Karpas-422 (cell line): ENCODE measurements around the gene SEMA4C. TPM values are rescaled to one million over a fixed set of nuclear protein-coding genes. Genes with fewer than 3 reads are reported as not detected.

Experiments used
- DNase-seq: peaks from one replicate; pipeline ENCODE4 v3.0.0-alpha.2; 2015
- H2AFZ ChIP-seq: fragments of 200-600 bp; sonication (generic); 2 replicates; pipeline ENCODE4 v1.6.1; 2014; ENCODE audit warnings: antibody characterized with exemption, low read length, mixed read lengths
- H3K27ac ChIP-seq: fragments of 200-600 bp; sonication (generic); 2 replicates; pipeline ENCODE4 v1.5.1; 2014; ENCODE audit warnings: mild to moderate bottlenecking, low read length, moderate library complexity
- H3K27me3 ChIP-seq: fragments of 200-600 bp; sonication (generic); 2 replicates; pipeline ENCODE4 v1.6.1; 2014; ENCODE audit warnings: low read length, mixed read lengths
- H3K36me3 ChIP-seq: fragments of 200-600 bp; sonication (generic); 2 replicates; pipeline ENCODE4 v1.6.1; 2014; ENCODE audit warnings: low read length, mixed read lengths; ENCODE audit not compliant: insufficient read depth
- H3K4me1 ChIP-seq: fragments of 200-600 bp; sonication (generic); 2 replicates; pipeline ENCODE4 v1.6.1; 2014; ENCODE audit warnings: mild to moderate bottlenecking, low read length, mixed read lengths
- H3K4me2 ChIP-seq: fragments of 200-600 bp; sonication (generic); 2 replicates; pipeline ENCODE4 v1.6.1; 2014; ENCODE audit warnings: low read length, low read depth, mild to moderate bottlenecking; ENCODE audit not compliant: poor library complexity, severe bottlenecking
- H3K4me3 ChIP-seq: fragments of 200-600 bp; sonication (generic); 2 replicates; pipeline ENCODE4 v1.5.1; 2014; ENCODE audit warnings: mild to moderate bottlenecking, antibody characterized with exemption, low read length, mixed read lengths
- H3K79me2 ChIP-seq: fragments of 200-600 bp; sonication (generic); 2 replicates; pipeline ENCODE4 v1.6.1; 2014; ENCODE audit warnings: mild to moderate bottlenecking, low read length, mixed read lengths
- H3K9ac ChIP-seq: fragments of 200-600 bp; sonication (generic); 2 replicates; pipeline ENCODE4 v1.6.0; 2014; ENCODE audit warnings: low read length
- H3K9me2 ChIP-seq: fragments of 200-600 bp; sonication (generic), shearing (Covaris generic); replicated peaks from 2 replicates; pipeline ENCODE4 v1.6.0; 2014; ENCODE audit warnings: mild to moderate bottlenecking, low read length, moderate library complexity; ENCODE audit not compliant: insufficient read depth
- H3K9me3 ChIP-seq: fragments of 300-700, 200-600 bp; sonication (generic); 2 replicates; pipeline ENCODE4 v1.6.1; 2014; ENCODE audit warnings: low read length, mixed read lengths
- H4K20me1 ChIP-seq: fragments of 200-600 bp; sonication (generic); 2 replicates; pipeline ENCODE4 v1.6.1; 2014; ENCODE audit warnings: mild to moderate bottlenecking, antibody characterized with exemption, low read length, low read depth; ENCODE audit not compliant: insufficient read depth
- total RNA-seq: library from RNA; depleted of rRNA; stranded (reverse); fragments of >200 nt; shearing (Covaris generic); gene quantifications from 2 replicates; pipeline ENCODE4 v1.2.3, GENCODE V29; 2014; ENCODE audit warnings: low replicate concordance

SEMA4C gene
- total RNA-seq, 1 experiment from 2014 or later, result 2.5 TPM

GRCh38 chr2:96885432-96886347 lies 15.8 kb upstream of the SEMA4C start:
- H3K27me3 ChIP-seq, result no peaks in the 10 kb centered on the region
- H3K79me2 ChIP-seq, result no peaks in the 10 kb centered on the region
- DNase-seq, result no peak
- no peak overlapping the region for H3K4me3 ChIP-seq
- no peaks in the 10 kb centered on the region for H3K9me2 ChIP-seq
- no peak overlapping the region for H3K4me2 ChIP-seq
- no peak overlapping the region for H3K9ac ChIP-seq
- H3K4me1 ChIP-seq, result no peaks in the 10 kb centered on the region
- H3K36me3 ChIP-seq, result no peaks in the 10 kb centered on the region
- no peaks in the 10 kb centered on the region for H3K9me3 ChIP-seq
- H4K20me1 ChIP-seq, result no peaks in the 10 kb centered on the region
- H2AFZ ChIP-seq, result no peak overlapping the region
- no peak overlapping the region for H3K27ac ChIP-seq

DNA sequence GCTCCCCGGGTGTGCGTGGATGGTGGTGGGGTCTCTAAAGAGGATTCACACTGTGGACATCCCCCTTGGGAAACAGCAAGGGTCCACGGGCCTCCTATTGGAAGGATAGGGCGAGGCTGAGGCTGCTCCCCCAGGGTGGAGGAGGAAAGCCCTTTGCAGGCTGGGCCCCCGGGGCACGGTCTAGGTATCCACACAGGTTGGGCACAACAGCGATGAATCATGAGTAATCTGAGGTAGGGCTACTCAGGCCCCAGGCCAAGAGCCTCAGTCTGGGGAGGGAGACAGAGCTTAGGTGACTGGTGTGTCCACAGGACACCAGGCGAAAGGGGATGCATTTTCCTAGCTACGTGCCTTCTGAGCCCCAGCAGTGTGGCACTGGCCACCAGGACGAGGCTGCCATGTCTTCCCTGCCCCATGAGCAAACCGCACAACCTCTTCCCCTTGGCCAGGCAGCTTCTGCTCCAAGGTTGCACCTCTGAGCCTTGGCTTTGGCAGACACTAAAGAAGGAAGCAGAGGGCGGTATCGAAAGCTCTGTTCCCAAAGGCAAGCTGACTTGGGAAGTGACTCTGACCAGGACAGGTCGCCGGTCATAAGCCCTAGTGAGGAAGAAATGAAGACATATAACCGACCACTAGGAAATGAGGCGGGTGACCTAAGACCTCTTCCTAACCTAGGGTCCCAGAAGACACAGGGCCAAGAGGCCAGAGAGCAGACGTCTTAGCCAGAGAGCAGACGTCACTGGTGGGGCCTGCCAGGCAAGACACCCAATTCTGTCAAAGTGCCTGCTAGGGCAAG lies 14.6 kb upstream of the SEMA4C start:
- Histone ChIP-seq H3K79me2 (no peaks in the 10 kb centered on the region), H3K4me2 (no peak overlapping the region), H3K4me3 (no peak overlapping the region), H3K9me2 (no peaks in the 10 kb centered on the region), H3K9ac (no peak overlapping the region), H3K4me1 (no peaks in the 10 kb centered on the region), H4K20me1 (no peaks in the 10 kb centered on the region), H3K27ac (no peak overlapping the region), H2AFZ (no peak overlapping the region), H3K27me3 (no peaks in the 10 kb centered on the region), H3K9me3 (no peaks in the 10 kb centered on the region), H3K36me3 (no peaks in the 10 kb centered on the region)
- DNase-seq, result no peak

- Histone ChIP-seq H3K27ac (no peak overlapping the region), H3K9me2 (no peaks in the 10 kb centered on the region), H3K4me3 (no peak overlapping the region), H3K4me1 (no peaks in the 10 kb centered on the region), H2AFZ (no peak overlapping the region), H3K4me2 (no peak overlapping the region), H3K9ac (no peak overlapping the region), H4K20me1 (no peaks in the 10 kb centered on the region), H3K27me3 (no peaks in the 10 kb centered on the region), H3K9me3 (no peaks in the 10 kb centered on the region), H3K36me3 (no peaks in the 10 kb centered on the region), H3K79me2 (no peaks in the 10 kb centered on the region)
- DNase-seq, result no peak
Measured at GRCh38 chr2:96883306-96883705, 13.4 kb upstream of the SEMA4C start.

- H3K9ac ChIP-seq, result no peak overlapping the region
- H3K27me3 ChIP-seq, result no peaks in the 10 kb centered on the region
- H3K27ac ChIP-seq, result no peak overlapping the region
- H3K4me2 ChIP-seq, result no peak overlapping the region
- H3K9me3 ChIP-seq, result no peaks in the 10 kb centered on the region
- no peak for DNase-seq
- no peaks in the 10 kb centered on the region for H3K36me3 ChIP-seq
- H4K20me1 ChIP-seq, result no peaks in the 10 kb centered on the region
- no peaks in the 10 kb centered on the region for H3K4me1 ChIP-seq
- no peak overlapping the region for H2AFZ ChIP-seq
- no peak overlapping the region for H3K4me3 ChIP-seq
- H3K9me2 ChIP-seq, result no peaks in the 10 kb centered on the region
- no peaks in the 10 kb centered on the region for H3K79me2 ChIP-seq
Measured at GRCh38 chr2:96882906-96883305, 13.0 kb upstream of the SEMA4C start.

GRCh38 chr2:96882230-96882629 lies 12.3 kb upstream of the SEMA4C start:
- no peaks in the 10 kb centered on the region for H3K4me1 ChIP-seq
- H3K36me3 ChIP-seq, result no peaks in the 10 kb centered on the region
- no peak overlapping the region for H2AFZ ChIP-seq
- no peak overlapping the region for H3K9ac ChIP-seq
- no peak for DNase-seq
- no peaks in the 10 kb centered on the region for H4K20me1 ChIP-seq
- H3K4me2 ChIP-seq, result no peak overlapping the region
- H3K27me3 ChIP-seq, result no peaks in the 10 kb centered on the region
- no peaks in the 10 kb centered on the region for H3K79me2 ChIP-seq
- no peak overlapping the region for H3K27ac ChIP-seq
- no peaks in the 10 kb centered on the region for H3K9me2 ChIP-seq
- H3K9me3 ChIP-seq, result no peaks in the 10 kb centered on the region
- no peak overlapping the region for H3K4me3 ChIP-seq

- Histone ChIP-seq H3K4me3 (no peak overlapping the region), H3K9me3 (no peaks in the 10 kb centered on the region), H3K4me1 (no peaks in the 10 kb centered on the region), H2AFZ (no peak overlapping the region), H3K4me2 (no peak overlapping the region), H3K9ac (no peak overlapping the region), H3K27ac (no peak overlapping the region), H3K27me3 (no peaks in the 10 kb centered on the region), H3K36me3 (no peaks in the 10 kb centered on the region), H3K9me2 (no peaks in the 10 kb centered on the region), H3K79me2 (no peaks in the 10 kb centered on the region), H4K20me1 (no peaks in the 10 kb centered on the region)
- DNase-seq, result no peak
Measured at GRCh38 chr2:96881349-96882195, 11.7 kb upstream of the SEMA4C start.

DNA sequence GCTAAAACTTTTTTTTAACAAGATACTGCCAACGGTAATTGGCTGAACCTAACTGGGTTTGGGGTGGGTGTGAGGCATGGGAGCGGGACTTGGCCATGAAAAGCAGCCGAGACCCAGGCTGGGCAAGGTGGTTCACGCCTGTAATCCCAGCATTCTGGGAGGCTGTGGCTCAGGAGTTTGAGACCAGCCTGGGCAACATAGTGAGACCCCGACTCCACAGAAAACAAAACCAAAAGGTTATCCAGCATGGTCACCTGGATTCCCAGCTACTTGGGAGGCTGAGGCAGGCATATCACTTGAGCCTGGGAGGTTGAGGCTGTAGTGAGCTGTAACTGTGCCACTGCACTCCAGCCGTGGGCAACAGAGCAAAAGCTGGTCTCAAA lies 11.0 kb upstream of the SEMA4C start:
- Histone ChIP-seq H3K9ac (no peak overlapping the region), H3K4me3 (no peak overlapping the region), H3K79me2 (no peaks in the 10 kb centered on the region), H2AFZ (no peak overlapping the region), H3K9me2 (no peaks in the 10 kb centered on the region), H3K9me3 (no peaks in the 10 kb centered on the region), H3K4me1 (no peaks in the 10 kb centered on the region), H3K36me3 (no peaks in the 10 kb centered on the region), H3K4me2 (no peak overlapping the region), H3K27ac (no peak overlapping the region), H3K27me3 (no peaks in the 10 kb centered on the region), H4K20me1 (no peaks in the 10 kb centered on the region)
- DNase-seq, result no peak
